PC-3 (cell line): ENCODE measurements around the gene CCRL2. TPM values are rescaled to one million over a fixed set of nuclear protein-coding genes. Genes with fewer than 3 reads are reported as not detected.
"Not testable (repeated sequence)": the region's sequence is repeated elsewhere in the genome, so short reads cannot be mapped to it uniquely, and the experiment has no call there.

Experiments used
- ATAC-seq: fragments of 200-7000 bp; cut with Tn5 transposase; 2 replicates; pipeline ENCODE4 v1.9.1; 2020; ENCODE audit warnings: mild to moderate bottlenecking, moderate library complexity
- BruUV-seq: library from RNA; stranded (reverse); fragments of 400-500 nt; replicated peaks from 2 replicates; lab custom pipeline; 2021; lab: Mats Ljungman, UMichigan
- CTCF ChIA-PET: fragments of 300-600 bp; sonication (Branson Sonifier 250); formaldehyde crosslinking; loops from one replicate; lab custom pipeline; 2022; ENCODE audit warnings: antibody characterized with exemption; lab: Charles Lee
- POLR2A ChIA-PET: fragments of 300-600 bp; sonication (Branson Sonifier 250); formaldehyde crosslinking; loops from one replicate; lab custom pipeline; 2022; ENCODE audit warnings: antibody characterized with exemption; ENCODE audit not compliant: unreplicated experiment; lab: Charles Lee
- DNase-seq: peaks from one replicate; pipeline ENCODE4 v3.0.0-alpha.2; 2015
- H2AFZ ChIP-seq: fragments of 300-600 bp; sonication (generic); 2 replicates; pipeline ENCODE4 v1.6.0; 2016; ENCODE audit warnings: antibody characterized with exemption, low read length
- H3F3A ChIP-seq: fragments of 300-600 bp; sonication (generic); one replicate; pipeline ENCODE4 v1.6.0; 2017; ENCODE audit warnings: antibody characterized with exemption, low read length, control low read depth, mild to moderate bottlenecking; ENCODE audit not compliant: unreplicated experiment
- H3K27ac ChIP-seq: fragments of 300-600 bp; sonication (generic); 2 replicates; pipeline ENCODE4 v1.5.1; 2016; ENCODE audit warnings: mild to moderate bottlenecking, low read length
- H3K27me3 ChIP-seq: fragments of 300-600 bp; sonication (generic); 2 replicates; pipeline ENCODE4 v1.6.1; 2016; ENCODE audit warnings: low read length, mixed read lengths
- H3K36me3 ChIP-seq: fragments of 300-600 bp; sonication (generic); 2 replicates; pipeline ENCODE4 v1.6.1; 2016; ENCODE audit warnings: low read depth, mixed run types, low read length, mixed read lengths
- H3K4me1 ChIP-seq: fragments of 300-600 bp; sonication (generic); 2 replicates; pipeline ENCODE4 v1.5.1; 2016; ENCODE audit warnings: low read length; ENCODE audit not compliant: insufficient read depth
- H3K4me2 ChIP-seq: fragments of 300-600 bp; sonication (generic); 2 replicates; pipeline ENCODE4 v1.6.0; 2016; ENCODE audit warnings: low read length
- H3K4me3 ChIP-seq: fragments of 300-600 bp; sonication (generic); 2 replicates; pipeline ENCODE4 v1.5.1; 2016; ENCODE audit warnings: mild to moderate bottlenecking, low read length, mixed read lengths
- H3K79me2 ChIP-seq: fragments of 300-600 bp; sonication (generic); 2 replicates; pipeline ENCODE4 v1.6.1; 2017; ENCODE audit warnings: low read length, mixed read lengths
- H3K9ac ChIP-seq: fragments of 300-600 bp; sonication (generic); 2 replicates; pipeline ENCODE4 v1.6.0; 2016; ENCODE audit warnings: mild to moderate bottlenecking, low read length
- H3K9me2 ChIP-seq: fragments of 300-600 bp; sonication (generic); replicated peaks from 2 replicates; pipeline ENCODE4 v1.6.1; 2016; ENCODE audit warnings: mixed run types, low read length, mixed read lengths
- H3K9me3 ChIP-seq: fragments of 300-600 bp; sonication (generic); 2 replicates; pipeline ENCODE4 v1.6.1; 2016; ENCODE audit warnings: low read length, mixed read lengths
- H4K20me1 ChIP-seq: fragments of 300-600 bp; sonication (generic); 2 replicates; pipeline ENCODE4 v1.6.1; 2016; ENCODE audit warnings: low read length, mixed read lengths
- EZH2 ChIP-seq: fragments of 300-600 bp; sonication (generic); IDR thresholded peaks from one replicate; pipeline ENCODE4 v1.6.1; 2017; ENCODE audit warnings: antibody characterized with exemption, mild to moderate bottlenecking, low read length; ENCODE audit not compliant: unreplicated experiment
- EZH2phosphoT487 ChIP-seq: fragments of 300-600 bp; sonication (generic); IDR thresholded peaks from 2 replicates; pipeline ENCODE4 v1.6.1; 2018; ENCODE audit warnings: mild to moderate bottlenecking, antibody characterized with exemption, low read length, borderline replicate concordance
- intact Hi-C: fragments of 100-400 bp; cut with micrococcal nuclease; formaldehyde crosslinking; loops from 2 replicates; pipeline ENCODE4 v1.9.0; 2023
- total RNA-seq: library from RNA; depleted of rRNA; stranded (reverse); fragments of >200 nt; gene quantifications from 2 replicates; pipeline ENCODE4 v1.2.3, GENCODE V29; 2014
- TF ChIP-seq, protein P1 (sequence below): fragments of 300-600 bp; sonication (generic); conservative IDR thresholded peaks from 2 replicates; pipeline ENCODE4 v1.5.1; 2017; ENCODE audit warnings: antibody characterized with exemption, low read depth, mild to moderate bottlenecking, low read length

The CCRL2 gene
- total RNA-seq, 1 experiment from 2014 or later = 5.5 TPM

DNA sequence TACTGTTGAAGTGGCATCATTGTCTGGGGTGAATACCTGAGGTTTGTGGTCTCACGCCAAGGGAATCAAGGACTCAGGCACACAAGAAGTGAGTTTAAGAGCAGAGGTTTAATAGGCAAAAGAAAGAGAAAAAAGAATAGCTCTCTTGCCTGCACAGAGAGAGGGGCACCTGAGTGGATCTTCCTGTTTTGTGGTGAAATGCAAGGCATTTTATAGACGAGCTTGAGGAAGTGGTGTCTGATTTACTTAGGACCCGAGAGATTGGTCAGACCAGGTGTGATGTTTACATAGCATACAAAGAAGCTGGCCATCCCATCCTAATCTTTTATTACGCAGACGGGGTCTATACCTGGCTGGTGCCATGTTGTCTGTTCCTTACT lies 23.1 kb upstream of the CCRL2 start:
- intact Hi-C loops = no loop called here
- H3F3A ChIP-seq = no peaks in the 10 kb centered on the region
- ATAC-seq (no peak), DNase-seq (peak; percentile 40)
- H4K20me1 ChIP-seq = no peaks in the 10 kb centered on the region
- H3K36me3 ChIP-seq = no peaks in the 10 kb centered on the region
- H3K9ac ChIP-seq = no peak overlapping the region
- TF ChIP-seq EZH2phosphoT487 (no peak), EZH2 (no peak)
- TF ChIP-seq, protein P1, sequence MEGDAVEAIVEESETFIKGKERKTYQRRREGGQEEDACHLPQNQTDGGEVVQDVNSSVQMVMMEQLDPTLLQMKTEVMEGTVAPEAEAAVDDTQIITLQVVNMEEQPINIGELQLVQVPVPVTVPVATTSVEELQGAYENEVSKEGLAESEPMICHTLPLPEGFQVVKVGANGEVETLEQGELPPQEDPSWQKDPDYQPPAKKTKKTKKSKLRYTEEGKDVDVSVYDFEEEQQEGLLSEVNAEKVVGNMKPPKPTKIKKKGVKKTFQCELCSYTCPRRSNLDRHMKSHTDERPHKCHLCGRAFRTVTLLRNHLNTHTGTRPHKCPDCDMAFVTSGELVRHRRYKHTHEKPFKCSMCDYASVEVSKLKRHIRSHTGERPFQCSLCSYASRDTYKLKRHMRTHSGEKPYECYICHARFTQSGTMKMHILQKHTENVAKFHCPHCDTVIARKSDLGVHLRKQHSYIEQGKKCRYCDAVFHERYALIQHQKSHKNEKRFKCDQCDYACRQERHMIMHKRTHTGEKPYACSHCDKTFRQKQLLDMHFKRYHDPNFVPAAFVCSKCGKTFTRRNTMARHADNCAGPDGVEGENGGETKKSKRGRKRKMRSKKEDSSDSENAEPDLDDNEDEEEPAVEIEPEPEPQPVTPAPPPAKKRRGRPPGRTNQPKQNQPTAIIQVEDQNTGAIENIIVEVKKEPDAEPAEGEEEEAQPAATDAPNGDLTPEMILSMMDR = no peak
- H3K27ac ChIP-seq = peak overlapping the region; percentile 19; the same call in 1 of the 2 replicates
- peaks cover 28% of the 10 kb centered on the region for H3K4me1 ChIP-seq
- H3K9me3 ChIP-seq = no peaks in the 10 kb centered on the region
- H3K9me2 ChIP-seq = no peaks in the 10 kb centered on the region
- no peaks in the 10 kb centered on the region for H3K79me2 ChIP-seq
- peak overlapping the region; percentile 10; the same call in 1 of the 2 replicates for H2AFZ ChIP-seq
- ChIA-PET CTCF (interaction anchor here (1.0 kb wide), 1 partner anchor 105 kb away, joined by 3 read pairs; no protein-coding TSS in a partner anchor), POLR2A (no interaction called here)
- no peak overlapping the region for H3K4me3 ChIP-seq
- no peaks in the 10 kb centered on the region for H3K27me3 ChIP-seq
- BruUV-seq = no TSS peak
- H3K4me2 ChIP-seq = peak overlapping the region; percentile 30

GRCh38 chr3:46386205-46386604 lies 20.9 kb upstream of the CCRL2 start:
- Histone ChIP-seq H3K27ac (peak overlapping the region; percentile 49), H3K79me2 (no peaks in the 10 kb centered on the region), H3F3A (no peaks in the 10 kb centered on the region), H4K20me1 (no peaks in the 10 kb centered on the region), H3K4me3 (no peak overlapping the region), H3K4me1 (peaks cover 28% of the 10 kb centered on the region), H3K9ac (no peak overlapping the region), H3K4me2 (peak overlapping the region; percentile 50), H3K27me3 (no peaks in the 10 kb centered on the region), H3K36me3 (no peaks in the 10 kb centered on the region), H2AFZ (peak overlapping the region; percentile 42; the same call in 1 of the 2 replicates), H3K9me2 (no peaks in the 10 kb centered on the region), H3K9me3 (no peaks in the 10 kb centered on the region)
- ChIA-PET CTCF (interaction anchor here (1.0 kb wide), 1 partner anchor 14 kb away, joined by 4 read pairs; no protein-coding TSS in a partner anchor), POLR2A (interaction anchor here (0.5 to 0.7 kb wide), 3 partner anchors 26 to 352 kb away, joined by 3 to 5 read pairs (median 4); no protein-coding TSS in a partner anchor)
- TF ChIP-seq EZH2 (no peak), EZH2phosphoT487 (no peak)
- TF ChIP-seq, protein P1 = no peak
- intact Hi-C loops = no loop called here
- DNase-seq (peak; percentile 90), ATAC-seq (peak; percentile 99)
- no TSS peak for BruUV-seq

DNA sequence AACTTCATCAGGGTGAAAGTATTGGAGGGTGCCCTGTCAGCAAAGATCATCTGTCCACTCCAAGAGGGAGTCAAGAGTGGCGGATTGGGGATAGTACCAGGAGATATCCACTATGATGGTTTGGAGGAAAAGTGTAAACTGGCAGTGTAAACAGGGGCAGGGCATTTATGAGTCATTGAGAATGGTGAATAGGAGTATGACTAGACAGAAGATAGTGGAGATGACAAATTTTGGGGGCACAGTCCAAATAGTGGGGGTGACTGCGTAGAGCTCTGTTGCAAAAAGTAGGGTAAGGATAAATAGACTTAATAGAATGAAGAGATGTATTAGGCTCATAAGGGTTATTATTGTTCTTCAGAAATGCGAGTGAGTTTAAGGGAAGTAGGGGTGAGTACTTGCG lies 18.2 kb upstream of the CCRL2 start:
- H3K27ac ChIP-seq, H3K9me2 ChIP-seq, H3K27me3 ChIP-seq, H3F3A ChIP-seq, BruUV-seq, POLR2A ChIA-PET, CTCF ChIA-PET, ATAC-seq, H3K9ac ChIP-seq, H2AFZ ChIP-seq, intact Hi-C loops, H4K20me1 ChIP-seq, H3K4me3 ChIP-seq, DNase-seq, H3K9me3 ChIP-seq, H3K79me2 ChIP-seq, H3K4me2 ChIP-seq, H3K36me3 ChIP-seq: not testable (repeated sequence)
- H3K4me1 ChIP-seq = peaks cover 17% of the 10 kb centered on the region
